Measurements from ENCODE around the gene CD320. TPM values are rescaled to one million over a fixed set of nuclear protein-coding genes. Genes with fewer than 3 reads are reported as not detected.
A peak's percentile ranks its signal among the peaks of the same experiment; 100 is the strongest.
"Not testable (repeated sequence)": the region's sequence is repeated elsewhere in the genome, so short reads cannot be mapped to it uniquely, and the experiment has no call there.

The CD320 gene
- total RNA-seq, 1 donor from 2014 or later: 68.5 TPM

DNA sequence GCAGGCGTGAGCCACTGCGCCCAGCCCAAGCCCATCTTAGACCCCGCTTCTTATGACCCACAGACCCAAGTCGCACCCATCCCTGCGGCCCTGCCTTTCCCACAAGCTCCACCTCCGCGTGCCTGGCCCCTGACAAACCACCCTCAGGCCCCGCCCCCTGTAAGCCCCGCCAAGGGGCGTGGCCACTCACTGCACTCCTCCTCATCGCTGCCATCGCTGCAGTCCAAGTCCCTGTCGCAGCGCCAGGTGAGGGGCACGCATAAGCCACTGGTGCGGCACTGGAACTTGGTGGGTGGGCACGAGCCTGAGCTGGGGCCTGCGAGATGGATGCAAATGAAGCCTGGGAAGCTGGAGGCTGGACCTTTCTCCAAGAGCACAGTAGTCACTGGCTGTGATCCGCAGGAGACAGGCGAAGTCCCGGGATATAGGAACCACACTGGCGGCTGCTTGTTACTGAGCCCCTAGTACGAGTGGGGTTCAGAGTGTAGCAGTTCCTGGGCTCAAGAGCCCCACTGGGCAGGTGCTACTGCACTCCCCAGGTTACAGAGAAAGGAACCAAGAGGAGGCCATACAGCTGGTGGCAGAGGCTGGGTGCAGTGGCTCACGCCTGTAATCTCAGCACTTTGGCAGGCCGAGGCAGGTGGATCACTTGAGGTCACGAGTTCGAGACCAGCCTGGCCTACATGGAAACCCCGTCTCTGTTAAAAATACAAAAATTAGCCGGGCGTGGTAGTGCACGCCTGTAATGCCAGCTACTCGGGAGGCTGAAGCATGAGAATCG, 3.1 kb downstream of the CD320 start:
- H3K4me3 Mint-ChIP-seq: peak overlapping the region; percentile 59
- H3K36me3 Mint-ChIP-seq (ENCODE audit: low read depth): no peaks in the 10 kb centered on the region
- peaks cover 28% of the 10 kb centered on the region for H3K4me1 Mint-ChIP-seq
- no peak overlapping the region for H3K27ac Mint-ChIP-seq (ENCODE audit: unreplicated experiment)
- H3K9me3 Mint-ChIP-seq: no peaks in the 10 kb centered on the region
- TF ChIP-seq, protein P1, sequence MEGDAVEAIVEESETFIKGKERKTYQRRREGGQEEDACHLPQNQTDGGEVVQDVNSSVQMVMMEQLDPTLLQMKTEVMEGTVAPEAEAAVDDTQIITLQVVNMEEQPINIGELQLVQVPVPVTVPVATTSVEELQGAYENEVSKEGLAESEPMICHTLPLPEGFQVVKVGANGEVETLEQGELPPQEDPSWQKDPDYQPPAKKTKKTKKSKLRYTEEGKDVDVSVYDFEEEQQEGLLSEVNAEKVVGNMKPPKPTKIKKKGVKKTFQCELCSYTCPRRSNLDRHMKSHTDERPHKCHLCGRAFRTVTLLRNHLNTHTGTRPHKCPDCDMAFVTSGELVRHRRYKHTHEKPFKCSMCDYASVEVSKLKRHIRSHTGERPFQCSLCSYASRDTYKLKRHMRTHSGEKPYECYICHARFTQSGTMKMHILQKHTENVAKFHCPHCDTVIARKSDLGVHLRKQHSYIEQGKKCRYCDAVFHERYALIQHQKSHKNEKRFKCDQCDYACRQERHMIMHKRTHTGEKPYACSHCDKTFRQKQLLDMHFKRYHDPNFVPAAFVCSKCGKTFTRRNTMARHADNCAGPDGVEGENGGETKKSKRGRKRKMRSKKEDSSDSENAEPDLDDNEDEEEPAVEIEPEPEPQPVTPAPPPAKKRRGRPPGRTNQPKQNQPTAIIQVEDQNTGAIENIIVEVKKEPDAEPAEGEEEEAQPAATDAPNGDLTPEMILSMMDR (conservative IDR thresholded peaks at IDR 0.05): no peak
- DNase-seq (ENCODE audit: low read depth, low spot score): peak; percentile 50
- no peaks in the 10 kb centered on the region for H3K27me3 Mint-ChIP-seq (ENCODE audit: low read depth)

DNA sequence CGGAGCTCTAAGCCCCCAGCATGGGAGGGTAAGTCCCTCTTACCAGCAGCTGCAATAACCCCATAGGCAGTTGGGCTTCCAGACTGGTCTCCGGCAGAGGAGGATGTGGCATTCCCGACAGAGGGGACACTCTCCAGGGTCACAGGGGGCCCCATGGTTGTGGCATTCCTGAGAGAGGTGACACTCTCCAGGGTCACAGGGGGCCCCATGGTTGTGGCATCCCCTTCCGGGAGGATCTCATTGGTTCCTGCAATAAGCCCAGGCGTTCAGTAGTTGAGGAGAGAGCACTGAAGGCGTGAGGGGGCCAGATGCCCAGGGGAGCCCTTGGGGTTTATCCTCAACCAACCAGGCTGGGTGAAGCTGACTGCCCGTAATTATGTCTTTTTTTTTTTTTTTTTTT, 5.4 kb downstream of the CD320 start:
- H3K9me3 Mint-ChIP-seq: no peaks in the 10 kb centered on the region
- H3K27me3 Mint-ChIP-seq (ENCODE audit: low read depth): no peaks in the 10 kb centered on the region
- peak overlapping the region; percentile 35 for H3K27ac Mint-ChIP-seq (ENCODE audit: unreplicated experiment)
- TF ChIP-seq, protein P1 (conservative IDR thresholded peaks at IDR 0.05): no peak
- H3K4me3 Mint-ChIP-seq: no peak overlapping the region
- peaks cover 18% of the 10 kb centered on the region for H3K4me1 Mint-ChIP-seq
- no peaks in the 10 kb centered on the region for H3K36me3 Mint-ChIP-seq (ENCODE audit: low read depth)
- peak; percentile 0 for DNase-seq (ENCODE audit: low read depth, low spot score)

DNA sequence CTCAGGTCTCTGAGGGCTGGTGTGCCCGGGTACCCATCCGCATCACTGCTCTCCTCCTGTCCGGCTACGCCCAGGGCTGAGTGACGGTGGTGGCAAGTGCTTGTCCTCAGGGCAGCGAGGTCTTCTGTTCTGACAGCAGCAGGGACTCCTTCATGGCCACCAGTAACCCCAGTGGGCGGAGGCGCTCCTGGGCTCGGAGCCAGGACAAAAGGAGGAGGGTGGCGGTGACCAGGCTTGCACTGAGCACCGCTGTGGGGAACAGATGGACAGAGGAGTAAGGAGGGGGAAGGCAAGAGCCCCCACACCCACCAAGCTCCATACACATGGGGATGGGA, 5.8 kb downstream of the CD320 start:
- peak; percentile 0 for DNase-seq (ENCODE audit: low read depth, low spot score)
- Mint-ChIP-seq H3K9me3 (no peaks in the 10 kb centered on the region), H3K4me1 (peaks cover 14% of the 10 kb centered on the region), H3K27me3 (ENCODE audit: low read depth) (no peaks in the 10 kb centered on the region), H3K27ac (ENCODE audit: unreplicated experiment) (no peak overlapping the region), H3K4me3 (no peak overlapping the region), H3K36me3 (ENCODE audit: low read depth) (no peaks in the 10 kb centered on the region)
- TF ChIP-seq, protein P1 (conservative IDR thresholded peaks at IDR 0.05): no peak

DNA sequence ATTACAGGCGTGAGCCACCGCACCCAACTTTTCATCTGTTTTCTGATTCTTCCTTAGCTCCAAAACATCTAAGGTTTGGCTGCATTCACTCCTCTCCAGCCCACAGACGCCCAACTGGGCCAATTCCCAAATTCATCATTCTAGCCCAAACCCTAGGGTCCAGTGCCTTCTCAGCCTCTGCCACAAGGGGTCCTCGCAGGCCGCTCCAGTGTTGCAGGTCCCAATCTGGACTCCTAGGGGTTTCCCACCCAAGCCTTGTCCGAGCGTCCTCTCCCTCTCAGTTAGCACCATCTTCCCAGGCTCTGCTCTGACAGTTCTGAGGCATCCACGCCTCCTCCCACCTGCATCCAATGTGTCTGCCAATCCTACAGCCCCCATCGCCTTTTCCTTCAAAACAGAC, 16.8 kb downstream of the CD320 start:
- H3K4me1 Mint-ChIP-seq; H3K36me3 Mint-ChIP-seq (ENCODE audit: low read depth); H3K4me3 Mint-ChIP-seq; H3K9me3 Mint-ChIP-seq; H3K27me3 Mint-ChIP-seq (ENCODE audit: low read depth); DNase-seq (ENCODE audit: low read depth, low spot score); H3K27ac Mint-ChIP-seq (ENCODE audit: unreplicated experiment): not testable (repeated sequence)

DNA sequence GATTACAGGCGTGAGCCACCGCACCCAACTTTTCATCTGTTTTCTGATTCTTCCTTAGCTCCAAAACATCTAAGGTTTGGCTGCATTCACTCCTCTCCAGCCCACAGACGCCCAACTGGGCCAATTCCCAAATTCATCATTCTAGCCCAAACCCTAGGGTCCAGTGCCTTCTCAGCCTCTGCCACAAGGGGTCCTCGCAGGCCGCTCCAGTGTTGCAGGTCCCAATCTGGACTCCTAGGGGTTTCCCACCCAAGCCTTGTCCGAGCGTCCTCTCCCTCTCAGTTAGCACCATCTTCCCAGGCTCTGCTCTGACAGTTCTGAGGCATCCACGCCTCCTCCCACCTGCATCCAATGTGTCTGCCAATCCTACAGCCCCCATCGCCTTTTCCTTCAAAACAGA, 31.6 kb downstream of the CD320 start:
- not testable (repeated sequence) for H3K27ac Mint-ChIP-seq (ENCODE audit: unreplicated experiment); H3K27me3 Mint-ChIP-seq (ENCODE audit: low read depth)

DNA sequence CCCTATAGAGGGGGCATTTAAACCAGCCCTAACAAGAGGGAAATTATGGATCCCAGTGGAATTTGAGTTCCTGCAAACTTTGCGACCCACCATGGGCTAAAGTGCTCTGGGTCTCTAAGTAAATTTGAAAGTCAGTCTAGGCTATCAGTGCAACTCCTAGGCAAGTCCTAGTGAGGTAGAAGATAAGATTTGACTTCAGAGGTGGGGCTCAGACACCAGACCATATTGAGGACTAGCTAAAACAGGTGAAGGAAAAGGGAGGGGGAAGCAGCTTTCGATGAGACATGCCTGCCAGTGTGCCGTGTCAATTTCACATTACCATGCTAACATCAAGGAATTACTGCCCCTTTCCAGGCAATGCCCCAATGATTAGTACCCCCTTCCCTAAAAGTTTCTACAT, 38.4 kb downstream of the CD320 start:
- no peak overlapping the region for H3K27ac Mint-ChIP-seq (ENCODE audit: unreplicated experiment)
- H3K9me3 Mint-ChIP-seq: no peaks in the 10 kb centered on the region
- peak; percentile 0 for DNase-seq (ENCODE audit: low read depth, low spot score)
- peaks cover 9% of the 10 kb centered on the region for H3K27me3 Mint-ChIP-seq (ENCODE audit: low read depth)
- no peaks in the 10 kb centered on the region for H3K36me3 Mint-ChIP-seq (ENCODE audit: low read depth)
- H3K4me1 Mint-ChIP-seq: peaks cover 4% of the 10 kb centered on the region
- TF ChIP-seq, protein P1 (conservative IDR thresholded peaks at IDR 0.05): no peak
- peak overlapping the region; percentile 3 for H3K4me3 Mint-ChIP-seq

More for the DNA sequence above, 31.6 kb downstream of the CD320 start:
- not testable (repeated sequence) for H3K36me3 Mint-ChIP-seq (ENCODE audit: low read depth); H3K4me3 Mint-ChIP-seq; DNase-seq (ENCODE audit: low read depth, low spot score); H3K4me1 Mint-ChIP-seq; H3K9me3 Mint-ChIP-seq
